HG03097 (cell line): ENCODE data around the gene PODN.
A peak's percentile ranks its signal among the peaks of the same experiment; 100 is the strongest.

Experiments used
- ATAC-seq: cut with Tn5 transposase; IDR thresholded peaks from one replicate; pipeline ENCODE4 v1.9.1; 2021; ENCODE audit not compliant: unreplicated experiment, low FRiP score

PODN gene, protein sequence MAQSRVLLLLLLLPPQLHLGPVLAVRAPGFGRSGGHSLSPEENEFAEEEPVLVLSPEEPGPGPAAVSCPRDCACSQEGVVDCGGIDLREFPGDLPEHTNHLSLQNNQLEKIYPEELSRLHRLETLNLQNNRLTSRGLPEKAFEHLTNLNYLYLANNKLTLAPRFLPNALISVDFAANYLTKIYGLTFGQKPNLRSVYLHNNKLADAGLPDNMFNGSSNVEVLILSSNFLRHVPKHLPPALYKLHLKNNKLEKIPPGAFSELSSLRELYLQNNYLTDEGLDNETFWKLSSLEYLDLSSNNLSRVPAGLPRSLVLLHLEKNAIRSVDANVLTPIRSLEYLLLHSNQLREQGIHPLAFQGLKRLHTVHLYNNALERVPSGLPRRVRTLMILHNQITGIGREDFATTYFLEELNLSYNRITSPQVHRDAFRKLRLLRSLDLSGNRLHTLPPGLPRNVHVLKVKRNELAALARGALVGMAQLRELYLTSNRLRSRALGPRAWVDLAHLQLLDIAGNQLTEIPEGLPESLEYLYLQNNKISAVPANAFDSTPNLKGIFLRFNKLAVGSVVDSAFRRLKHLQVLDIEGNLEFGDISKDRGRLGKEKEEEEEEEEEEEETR

DNA sequence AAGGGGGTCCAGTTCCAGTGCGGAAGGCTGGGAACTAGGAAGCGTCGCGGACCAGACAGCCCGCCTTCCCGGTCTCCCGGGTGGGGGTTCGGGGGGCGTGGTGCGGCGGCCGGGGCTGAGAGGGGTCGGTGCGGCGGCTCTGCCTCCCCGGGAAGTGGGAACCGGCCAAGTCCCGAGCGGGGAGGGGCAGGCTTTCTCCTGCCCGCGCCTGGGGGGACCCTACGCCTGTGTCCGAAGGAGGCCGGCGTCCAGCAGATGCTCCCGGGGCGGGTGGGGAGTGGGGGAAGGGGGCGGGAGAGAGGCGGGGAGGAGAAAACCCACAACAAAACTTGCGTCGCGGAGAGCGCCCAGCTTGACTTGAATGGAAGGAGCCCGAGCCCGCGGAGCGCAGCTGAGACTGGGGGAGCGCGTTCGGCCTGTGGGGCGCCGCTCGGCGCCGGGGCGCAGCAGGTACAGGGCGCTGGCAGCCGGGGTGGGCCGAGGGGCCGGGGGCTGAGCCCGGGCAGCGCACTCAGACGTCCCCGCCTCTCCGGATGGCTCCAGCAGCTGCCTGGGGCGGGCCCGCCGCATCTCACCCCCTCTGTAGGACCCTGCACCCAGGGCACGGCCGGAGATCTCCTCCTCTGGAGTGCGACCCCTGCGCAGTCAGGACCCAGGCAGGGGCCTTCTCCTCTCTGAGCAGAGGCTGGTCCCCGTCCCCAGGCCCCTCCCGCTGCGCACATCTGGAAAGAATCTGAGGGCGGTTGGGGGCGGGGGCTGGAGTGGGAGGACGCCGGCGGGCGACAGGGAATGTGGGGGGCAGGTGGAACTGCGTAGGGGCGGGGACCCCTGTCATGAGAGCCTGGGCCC, at the start of gene PODN:
Gene PODN, plus strand, starts transcription at position 355 of the 849 bp plus-strand sequence. CDS start 7,643 bp downstream, outside the sequence.
- ATAC-seq: no peak

DNA sequence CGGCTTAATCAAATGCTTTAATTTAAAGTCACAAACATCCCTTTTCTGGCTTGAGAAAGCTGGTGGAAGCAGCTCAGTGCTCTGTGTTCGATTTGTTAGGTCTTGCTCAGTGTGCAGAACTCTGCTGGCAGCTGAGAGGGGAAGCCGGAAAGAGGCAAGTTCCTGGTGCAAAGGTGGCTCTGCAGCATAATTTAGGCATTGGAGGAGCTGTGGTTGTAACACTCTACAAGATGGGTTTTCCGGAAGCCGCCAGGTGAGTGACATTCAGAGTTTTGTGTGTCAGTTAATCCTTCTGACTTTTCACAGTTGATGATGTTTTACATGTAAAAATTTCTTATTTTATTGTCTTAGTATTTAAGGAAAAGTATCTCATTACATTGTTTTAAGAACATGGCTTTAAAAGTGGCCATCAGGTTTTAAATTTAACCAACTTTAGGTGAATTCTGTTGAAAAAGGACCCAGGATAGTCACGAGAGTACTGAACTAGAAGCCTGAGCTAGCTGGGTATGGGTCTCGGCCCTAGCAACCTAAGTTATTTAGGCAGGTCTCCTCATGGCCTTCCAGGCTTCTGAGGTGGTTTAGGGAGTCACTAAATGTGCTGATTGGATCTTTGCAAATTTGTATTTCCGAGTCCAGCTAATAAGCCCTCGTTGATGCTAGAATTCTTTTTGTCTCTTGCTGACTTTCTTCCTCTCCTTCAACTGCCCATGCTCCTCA, 47.1 kb upstream of the PODN start:
- ATAC-seq: peak; percentile 76

DNA sequence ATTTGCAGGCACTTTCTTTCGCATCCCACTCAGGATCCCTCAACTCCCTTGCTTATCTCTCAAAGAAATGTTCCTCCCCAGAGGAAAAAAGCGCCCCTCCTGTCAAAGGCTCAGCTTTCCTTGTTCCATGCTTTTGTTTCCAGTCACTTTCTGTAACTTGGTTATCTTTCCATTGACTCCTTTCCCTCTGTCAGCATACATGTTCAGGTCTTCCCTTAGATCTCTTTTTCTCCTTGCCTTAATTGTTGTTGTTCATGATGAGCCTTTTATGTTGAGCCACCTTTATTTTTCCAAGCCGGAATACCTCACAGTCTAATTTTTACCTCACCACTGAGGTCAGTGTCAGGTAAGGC, 46.5 kb upstream of the PODN start:
- ATAC-seq: no peak

DNA sequence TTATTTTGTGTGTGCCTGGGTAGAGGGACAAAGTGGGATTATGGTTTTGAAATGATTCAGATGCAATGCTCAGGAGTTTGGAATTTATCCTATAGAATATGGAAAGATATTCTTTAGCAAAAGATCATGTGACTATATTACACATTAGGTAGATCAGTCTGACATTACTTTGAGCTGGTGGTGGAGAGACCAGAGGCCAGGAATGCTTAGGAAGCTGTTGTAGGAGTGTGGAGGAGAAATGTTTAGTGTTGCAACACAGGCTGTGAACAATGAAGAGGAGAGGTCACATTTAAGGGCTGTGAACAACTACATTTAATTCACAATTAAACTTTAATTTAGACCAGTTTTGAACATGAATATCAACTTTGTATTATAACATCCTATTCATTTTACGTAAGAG, 45.3 kb upstream of the PODN start:
- ATAC-seq: no peak

DNA sequence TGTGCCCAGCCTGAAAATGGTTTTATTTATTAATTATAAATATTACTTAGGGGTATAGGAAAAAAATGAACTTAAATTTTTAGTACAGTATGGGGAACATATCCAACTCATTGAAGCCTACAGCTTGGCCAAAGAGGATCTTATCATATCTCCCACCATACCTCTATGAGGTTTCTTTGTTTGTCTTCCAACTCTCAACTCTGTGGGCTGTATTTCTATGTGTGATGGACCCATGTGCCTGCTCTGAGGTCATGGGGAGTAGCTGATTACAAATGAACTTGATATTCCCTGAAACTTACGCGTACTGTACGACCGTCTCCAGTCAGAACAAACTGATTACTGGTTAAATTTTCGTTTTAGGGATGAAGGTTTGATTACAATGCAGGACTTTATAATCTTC, 41.4 kb upstream of the PODN start:
- ATAC-seq: no peak

DNA sequence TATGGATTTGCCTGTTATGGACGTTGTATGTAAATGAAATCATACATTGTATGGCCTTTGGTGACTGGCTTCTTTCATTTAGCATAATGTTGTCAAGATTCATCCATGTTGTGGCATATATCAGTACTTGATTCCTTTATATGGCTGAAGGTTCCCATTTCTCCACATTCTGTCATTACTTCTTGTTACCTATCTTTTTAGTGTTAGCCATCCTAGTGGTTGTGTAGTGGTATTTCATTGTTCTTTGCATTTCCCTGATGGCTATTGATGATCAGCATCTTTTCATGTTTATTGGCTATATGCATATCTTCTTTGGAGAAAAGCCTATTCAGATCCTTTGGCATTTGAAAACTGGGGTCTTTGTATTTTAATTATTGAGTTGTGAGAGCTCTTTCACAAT, 39.8 kb upstream of the PODN start:
- ATAC-seq: no peak

DNA sequence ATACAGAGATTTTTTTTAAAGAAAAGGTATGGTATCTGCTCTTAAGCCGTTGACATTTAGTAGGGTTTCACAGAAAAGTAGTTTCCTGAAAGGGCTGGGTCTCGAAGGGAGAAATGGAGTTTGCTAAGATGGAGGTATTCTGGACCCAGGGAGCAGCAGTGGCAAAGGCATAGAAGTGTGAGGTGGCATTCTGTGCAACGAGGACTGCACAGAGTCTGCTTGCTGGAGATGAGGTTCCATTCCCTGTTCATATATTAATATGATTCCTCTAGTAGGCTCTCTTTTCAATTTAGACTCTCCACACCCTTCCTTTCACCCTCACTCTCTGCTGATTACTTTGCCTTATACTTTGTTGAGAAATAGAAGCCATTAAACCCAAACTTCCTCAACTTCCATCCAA, 38.5 kb upstream of the PODN start:
- no peak for ATAC-seq

DNA sequence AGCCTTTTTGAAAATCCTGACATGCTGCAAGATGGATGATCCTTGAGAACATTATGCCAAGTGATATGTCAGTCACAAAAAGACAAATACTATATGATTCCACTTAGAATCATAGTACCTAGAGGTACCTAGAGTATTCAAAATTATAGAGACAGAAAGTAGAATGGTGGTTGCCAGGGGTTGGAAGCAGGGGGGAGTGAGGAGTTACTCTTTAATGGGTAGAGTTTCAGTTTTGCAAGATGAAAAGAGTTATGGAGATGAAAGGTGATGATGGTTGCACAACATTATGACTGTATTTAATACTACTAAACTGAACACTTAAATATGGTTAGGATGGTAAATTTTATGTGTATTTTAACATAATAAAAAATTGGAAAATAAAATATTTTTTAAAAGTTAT, 37.9 kb upstream of the PODN start:
- no peak for ATAC-seq

DNA sequence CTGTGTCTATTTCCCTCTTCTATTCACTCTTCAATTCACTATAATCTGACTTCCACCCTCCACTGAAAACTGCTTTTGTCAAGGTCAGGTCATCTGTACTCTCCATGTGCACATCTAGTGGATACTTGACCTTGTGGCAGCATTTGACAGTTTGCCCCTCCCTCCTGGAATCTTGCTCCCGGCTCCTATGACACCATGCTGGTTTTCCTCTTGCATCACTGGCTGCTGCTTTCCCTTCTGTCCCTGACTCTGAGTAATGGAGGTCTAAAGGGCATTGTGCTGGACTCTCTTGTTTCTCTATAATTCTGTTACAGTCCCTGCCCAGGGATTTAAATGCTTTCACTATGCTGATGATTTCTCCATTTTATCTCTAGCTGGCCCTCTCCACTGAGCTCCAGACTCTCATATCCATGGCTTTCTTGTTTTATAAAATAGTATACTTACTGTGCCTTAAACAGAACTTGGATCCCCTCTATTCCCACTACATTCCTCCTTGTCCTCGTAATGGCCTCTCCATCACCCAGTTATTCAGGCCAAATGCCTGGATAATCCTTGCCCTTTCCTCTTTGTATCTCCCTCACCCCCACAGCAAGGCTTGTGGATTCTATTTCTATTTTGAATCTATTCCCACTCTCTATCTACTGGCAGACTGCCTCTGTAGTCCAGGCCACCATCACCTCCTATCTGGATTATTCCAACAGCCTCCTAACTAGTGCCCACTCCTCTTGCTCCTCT, 36.8 kb upstream of the PODN start:
- ATAC-seq: no peak

DNA sequence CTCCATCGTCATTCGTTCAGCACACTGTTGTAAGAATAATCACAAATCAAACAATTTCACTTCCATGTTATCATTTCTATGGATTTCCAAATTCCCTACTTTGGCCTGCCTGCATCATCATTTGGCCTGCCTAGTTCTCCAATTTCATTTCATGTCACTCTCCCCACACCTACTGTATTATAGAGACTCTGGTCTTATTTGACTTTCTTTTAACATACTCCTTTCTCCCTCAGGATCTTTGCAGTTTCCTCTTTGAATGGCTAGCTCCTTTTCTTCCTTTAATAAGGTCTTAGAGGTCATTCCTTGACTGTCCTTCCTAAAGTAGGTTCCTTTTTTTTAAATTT, 36.3 kb upstream of the PODN start:
- no peak for ATAC-seq

DNA sequence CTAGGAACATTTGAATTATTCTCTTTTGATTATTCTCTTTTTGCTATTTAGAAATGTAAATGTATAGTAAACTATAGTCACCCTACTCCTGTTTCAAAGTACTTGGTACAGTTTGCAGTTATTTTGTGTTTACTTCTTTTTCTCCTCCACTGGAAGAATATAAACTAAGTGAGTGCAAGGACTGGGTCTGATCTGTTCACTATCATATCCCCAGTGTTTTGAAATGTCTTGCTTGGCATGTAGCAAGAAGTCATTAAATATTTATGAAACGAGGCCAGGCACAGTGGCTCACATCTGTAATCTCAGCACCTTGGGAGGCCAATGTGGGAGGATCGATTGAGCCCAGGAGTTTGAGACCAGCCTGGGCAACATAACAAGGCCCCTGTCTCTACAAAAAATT, 35.8 kb upstream of the PODN start:
- no peak for ATAC-seq

DNA sequence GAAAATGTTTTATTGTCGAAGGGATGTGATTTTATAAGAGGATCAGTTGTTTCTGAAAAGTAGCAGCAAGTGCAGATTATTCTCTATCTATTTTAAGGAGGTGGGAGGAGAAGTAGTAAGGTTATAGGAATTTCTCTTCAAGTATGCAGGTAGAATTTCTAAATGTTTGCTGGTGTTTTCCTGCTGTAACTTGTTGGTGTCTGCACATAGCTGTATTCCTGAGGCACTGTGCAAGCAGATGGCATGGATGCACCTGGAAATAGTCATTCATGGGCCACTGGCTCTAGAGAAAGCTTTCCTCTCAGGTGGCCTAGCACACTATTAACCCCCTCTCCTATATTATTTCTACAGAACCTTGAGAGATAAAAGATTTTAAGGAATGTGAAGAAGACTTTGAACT, 30.3 kb upstream of the PODN start:
- no peak for ATAC-seq

DNA sequence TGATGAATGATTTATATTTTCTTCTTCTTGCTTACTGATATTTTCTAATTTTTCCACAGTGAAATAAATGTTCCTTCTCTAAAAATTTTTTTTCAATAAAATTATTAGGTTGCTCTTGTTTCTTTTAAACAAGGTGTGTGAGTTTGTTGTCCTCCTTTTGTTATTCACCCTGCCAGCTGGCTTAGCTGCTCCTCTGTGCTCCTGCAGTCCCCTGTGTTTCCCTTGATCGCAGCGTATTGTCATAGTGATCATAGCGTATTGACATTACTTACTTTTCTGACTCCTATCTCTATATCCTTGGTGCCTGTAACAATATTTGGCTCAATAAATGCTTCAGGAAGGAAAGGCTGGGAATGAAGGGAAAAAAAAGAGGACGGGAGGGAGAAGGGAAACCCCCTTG, 24.9 kb upstream of the PODN start:
- no peak for ATAC-seq

DNA sequence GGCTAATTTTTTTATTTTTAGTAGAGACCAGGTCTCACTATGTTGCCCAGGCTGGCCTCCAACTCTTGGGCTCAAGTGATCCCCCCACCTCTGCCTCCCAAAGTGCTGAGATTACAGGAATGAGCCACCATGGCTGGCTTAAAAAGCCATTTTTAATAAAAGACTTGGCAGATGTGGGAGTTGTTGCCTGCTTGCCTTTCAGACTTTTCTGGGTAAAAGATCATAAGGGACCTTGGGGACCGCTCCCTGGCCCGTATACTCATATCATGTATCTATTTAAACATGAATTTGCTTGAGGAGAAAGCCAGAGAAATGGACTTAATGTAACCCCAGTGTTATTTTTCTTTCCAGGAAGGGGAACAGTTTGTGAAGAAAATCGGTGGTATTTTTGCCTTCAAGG, 23.4 kb upstream of the PODN start:
- ATAC-seq: no peak

DNA sequence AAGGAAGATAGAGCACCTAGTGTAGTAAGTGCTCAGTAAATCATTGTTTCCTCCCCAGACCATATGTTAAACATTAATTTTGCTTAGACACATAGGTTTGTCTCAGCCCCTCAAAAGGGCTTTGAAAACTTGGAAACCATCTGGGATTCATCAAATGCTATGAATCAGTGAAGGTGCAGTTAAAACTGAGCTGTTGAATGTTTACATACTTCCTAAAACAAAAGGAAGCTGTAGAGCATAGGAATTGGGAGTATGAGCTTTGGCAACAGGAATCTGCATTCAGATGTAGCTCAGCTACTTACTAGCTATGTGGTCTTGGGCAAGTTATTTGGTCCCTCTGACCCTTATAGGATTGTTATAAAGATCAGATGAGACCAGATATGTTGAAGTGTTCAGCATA, 18.7 kb upstream of the PODN start:
- no peak for ATAC-seq

DNA sequence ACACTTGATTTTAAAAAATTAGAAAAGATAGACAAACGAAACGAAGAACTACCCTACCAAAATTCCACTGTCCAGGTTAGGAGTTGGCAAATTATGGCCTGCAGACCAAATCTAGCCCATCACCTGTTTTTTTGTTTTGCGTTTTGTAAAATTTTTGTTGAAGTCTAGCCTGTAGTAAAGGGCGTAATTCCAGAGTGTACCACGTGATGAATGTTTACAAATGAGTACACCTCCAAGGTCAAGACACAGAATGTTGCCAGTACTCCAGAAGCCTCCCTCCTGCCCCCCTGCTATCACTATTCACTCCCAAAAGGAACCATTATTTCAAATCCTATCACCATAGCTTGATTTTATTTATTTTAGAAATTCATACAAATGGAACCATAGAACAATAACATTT, 17.1 kb upstream of the PODN start:
- no peak for ATAC-seq

DNA sequence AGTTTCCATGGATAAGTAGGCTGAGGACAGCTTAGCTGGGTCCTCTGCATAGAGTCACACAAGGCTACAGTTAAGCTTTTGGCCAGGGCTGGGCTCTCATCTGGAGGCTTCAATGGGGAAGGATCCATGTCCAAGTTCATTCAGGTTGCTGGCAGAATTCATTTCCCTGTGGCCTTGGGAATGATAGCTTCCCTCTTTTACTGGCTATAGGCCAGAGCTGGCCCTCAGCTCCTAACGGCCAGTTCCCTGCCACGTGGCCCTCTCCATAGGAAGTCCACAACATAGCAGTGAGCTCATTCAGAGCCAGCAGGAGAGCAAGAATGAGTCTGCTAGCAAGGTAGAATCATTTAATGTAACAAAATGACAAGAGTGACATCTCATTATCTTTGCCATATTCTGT, 15.1 kb upstream of the PODN start:
- ATAC-seq: no peak

DNA sequence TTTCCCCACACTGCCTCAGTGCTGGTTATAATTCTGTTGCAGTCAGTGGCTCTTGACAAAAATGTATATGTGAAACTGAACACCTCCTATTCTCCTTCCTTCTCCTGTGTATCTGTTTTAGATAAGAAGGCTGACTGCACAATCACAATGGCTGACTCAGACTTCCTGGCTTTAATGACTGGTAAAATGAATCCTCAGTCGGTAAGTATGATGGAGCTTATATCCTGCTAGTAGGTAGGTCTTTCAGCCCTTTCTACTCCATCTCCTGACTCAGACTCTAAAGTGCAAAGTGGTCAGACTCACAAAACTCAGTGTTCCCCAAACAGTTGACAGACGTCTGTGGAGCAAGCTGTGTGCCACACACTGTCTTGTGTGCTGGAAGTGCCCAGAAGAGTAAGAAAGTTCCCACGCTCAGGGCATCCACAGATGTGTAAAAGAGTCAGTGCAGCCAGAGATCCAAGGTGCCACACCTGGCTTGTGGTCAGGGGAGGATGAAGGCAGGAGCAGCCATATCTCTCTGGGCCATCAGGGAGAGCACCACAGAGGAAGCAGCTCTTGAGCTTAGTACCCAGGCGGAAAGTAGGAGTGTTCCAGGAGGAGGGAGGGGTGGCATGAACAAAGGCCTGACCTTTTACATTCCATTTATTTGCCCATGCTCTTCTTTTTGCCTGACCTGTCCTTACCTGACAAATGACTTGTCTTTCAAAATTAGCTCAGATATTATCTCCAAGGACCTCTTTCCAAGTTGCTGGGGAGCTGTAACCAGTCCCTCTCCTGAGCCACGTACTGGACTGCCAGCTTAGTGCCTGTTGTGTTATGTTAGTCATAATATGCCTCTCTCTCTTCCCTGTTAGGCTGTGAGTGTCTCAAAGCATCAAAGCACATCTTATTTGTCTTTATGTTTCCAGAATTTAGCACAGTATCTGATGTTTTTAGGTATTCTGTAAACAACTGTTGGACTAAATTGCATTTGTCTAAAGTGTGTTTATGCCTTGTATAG, 14.0 kb upstream of the PODN start:
- no peak for ATAC-seq

DNA sequence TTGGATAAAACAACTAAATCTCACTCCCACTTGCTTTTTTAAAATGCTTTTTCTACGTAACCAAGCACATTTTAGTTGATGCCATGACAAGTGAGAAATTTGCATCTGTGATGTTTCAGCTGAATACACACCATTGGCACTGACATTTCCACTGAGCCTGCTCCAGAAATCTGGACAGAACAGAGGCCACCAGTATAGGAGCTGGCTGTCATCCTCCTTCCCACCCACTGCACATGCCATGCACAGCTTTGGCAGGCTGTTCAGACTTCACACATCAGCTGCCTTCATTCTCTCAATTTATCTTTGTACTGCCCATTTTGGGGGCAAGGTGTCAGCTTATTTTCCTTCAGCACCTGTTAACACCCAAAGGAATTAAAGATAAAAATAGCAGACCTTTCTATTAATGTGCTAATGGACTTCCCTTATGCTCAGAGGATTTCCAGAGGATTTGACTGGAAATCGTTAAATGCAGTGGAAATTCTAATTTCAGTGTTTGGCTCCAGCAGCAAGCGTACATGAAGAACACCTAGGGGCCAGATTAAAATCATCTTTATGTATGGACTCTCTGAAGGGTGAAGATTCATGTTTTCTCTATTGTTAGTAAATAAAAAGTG, 12.9 kb upstream of the PODN start:
- ATAC-seq: no peak
